HG02798 (cell line): Measurements from ENCODE around the gene ATP23.

Experiments used
- ATAC-seq: cut with Tn5 transposase; IDR thresholded peaks from one replicate; pipeline ENCODE4 v1.9.1; 2021; ENCODE audit warnings: mild to moderate bottlenecking; ENCODE audit not compliant: unreplicated experiment, poor library complexity

The ATP23 gene, protein sequence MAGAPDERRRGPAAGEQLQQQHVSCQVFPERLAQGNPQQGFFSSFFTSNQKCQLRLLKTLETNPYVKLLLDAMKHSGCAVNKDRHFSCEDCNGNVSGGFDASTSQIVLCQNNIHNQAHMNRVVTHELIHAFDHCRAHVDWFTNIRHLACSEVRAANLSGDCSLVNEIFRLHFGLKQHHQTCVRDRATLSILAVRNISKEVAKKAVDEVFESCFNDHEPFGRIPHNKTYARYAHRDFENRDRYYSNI

DNA sequence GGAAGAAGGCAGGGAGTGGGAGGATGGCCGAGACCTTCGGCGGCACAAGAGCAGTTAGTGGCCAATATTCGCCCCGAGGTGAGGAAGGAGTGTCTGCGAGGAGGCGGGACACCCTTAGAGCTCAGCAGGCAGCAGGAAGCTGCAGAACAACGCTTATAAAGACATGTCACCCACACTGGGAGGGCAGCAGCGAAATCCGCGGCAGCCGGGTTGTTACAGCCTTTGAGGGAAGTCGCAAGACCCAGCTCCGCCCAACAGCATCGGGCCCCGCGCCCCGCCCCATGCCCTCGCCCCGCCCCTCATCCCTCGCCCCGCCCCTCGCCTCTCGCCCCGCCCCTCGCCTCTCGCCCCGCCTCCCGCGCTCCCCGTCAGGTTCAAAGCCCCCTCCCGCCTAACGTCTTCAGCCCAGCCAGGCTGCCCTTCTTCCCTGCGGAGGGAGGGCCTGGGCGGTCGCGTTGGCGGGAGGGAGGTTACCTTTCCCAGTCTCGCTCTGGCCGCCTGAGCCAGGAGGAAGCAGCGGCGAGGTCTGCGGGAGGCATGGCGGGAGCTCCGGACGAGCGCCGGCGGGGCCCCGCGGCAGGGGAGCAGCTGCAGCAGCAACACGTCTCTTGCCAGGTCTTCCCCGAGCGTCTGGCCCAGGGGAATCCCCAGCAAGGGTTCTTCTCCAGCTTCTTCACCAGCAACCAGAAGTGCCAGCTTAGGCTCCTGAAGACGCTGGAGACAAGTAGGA, at the start of gene ATP23:
Gene ATP23 (plus strand): TSS at position 403 of the 730 bp plus-strand sequence. CDS start 135 bp downstream, at position 538.
- ATAC-seq = peak; percentile 84

DNA sequence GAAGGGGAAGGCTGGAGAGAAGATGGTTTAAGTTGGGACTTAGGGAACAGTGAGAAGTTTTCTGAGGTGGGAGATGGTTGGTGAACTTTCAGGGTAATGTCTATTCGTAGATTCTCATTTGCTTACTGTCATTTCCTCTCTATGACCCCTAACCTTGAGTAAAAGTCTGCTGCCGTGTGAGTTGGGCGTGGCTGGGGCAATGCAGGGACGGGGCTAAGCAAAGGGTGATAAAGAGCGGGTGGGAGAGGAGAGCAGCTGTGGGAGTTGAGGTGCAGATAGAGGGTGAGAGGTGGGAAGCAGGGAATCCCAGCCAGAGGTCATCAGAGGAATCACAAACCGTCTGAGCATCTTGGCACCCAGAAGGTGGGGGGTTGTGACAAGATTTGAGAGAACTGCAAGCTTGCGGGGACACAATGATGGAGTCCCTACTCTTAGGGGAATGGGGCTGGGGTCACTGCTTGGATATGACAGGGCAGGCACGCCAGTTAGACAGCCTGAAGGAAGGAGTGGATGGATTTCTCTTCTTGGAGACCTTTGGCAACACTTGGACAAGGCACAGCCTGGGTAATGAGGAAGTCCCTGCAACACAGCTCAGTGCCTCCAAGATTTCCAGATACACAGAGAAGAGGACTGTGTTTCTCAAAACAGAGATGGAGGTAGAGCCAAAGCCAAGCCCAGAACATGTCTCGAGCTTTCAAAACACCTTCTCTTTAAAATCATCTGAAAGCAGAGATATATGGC, 49.0 kb upstream of the ATP23 start:
- ATAC-seq = no peak

DNA sequence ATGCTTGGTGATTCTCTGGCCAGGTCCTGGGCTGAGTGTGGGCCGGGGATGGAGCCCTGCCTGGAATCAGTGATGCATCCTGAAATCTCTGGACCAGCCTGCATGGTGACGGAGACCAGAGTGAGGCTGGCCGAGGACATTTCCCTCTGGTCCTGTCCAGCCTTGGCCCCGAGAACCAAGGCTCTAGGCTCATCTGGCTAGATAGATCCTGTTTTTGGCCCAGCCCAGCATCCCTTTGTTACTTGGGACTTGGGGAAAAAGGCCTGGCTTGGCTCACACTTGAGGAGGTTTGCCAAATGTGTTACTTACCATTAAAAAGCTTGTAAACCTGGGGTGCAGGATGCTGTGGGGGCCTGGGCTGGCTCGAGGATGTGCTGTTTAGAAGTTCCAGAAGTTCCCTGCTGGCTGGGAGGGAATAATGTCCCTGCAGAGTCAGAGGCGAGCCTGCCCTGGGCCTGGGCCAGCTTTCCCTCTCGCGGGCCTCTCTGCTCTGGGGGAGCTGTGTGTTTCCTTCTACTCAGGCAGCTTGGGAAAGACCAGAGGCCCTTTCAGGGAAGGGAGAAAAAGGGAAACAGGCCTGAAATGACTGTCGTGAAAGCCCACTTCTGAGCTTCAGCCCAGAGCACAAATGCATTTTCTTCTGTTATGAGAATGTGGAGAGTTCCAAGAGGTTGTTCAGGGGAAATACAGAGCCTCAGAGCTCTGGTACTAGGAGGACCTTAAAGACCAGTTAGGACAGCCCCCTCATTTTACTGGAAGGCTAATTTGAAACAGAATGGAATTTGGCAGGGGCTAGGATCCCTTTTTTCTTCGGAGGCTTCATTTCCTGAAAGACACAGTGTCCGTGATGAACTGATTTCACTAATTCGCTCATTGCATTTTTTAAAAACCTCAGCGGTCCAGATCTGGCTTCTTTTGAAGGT, 47.7 kb upstream of the ATP23 start:
- no peak for ATAC-seq

DNA sequence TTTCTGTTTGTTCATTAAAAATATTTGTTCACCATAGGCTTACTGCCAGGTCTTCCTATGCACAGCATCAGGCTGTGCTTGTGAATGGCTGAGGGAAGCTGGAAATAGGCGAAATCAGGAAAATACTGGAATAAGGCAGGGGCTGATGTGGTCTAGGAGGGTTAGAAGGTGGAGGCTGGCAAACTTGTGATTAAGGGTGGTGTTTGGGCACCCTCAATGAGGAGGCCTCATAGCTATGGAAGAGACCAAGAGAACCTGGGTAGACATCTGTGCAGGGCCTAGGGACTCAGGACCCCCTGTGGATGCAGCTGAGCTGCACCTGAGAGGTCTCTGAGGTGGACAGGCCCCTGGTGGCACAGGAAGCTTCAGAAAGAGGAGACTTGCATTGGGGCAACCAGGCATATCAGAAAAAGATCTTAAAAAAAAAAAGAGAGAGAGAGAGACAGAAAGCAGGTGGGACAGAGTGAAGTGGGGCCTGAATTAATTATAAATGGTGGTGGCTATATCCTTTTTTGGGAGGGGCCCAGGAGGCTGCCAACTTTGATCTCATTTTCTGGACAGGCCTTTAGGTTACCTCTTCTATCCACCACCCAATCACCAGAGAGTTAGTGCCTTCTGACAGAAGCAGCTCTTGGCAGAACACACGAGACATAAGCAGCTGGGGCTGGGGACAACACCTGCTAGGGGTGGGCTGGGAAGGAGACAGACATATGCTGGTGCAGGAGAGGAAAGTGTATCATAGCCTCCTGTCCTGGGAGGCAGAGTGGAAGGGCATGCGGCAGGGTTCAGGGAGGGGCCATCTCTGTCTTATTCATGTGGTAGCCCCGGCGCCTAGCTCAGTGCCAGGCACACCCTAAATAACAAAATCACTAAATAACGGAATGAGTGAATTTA, 46.7 kb upstream of the ATP23 start:
- no peak for ATAC-seq

DNA sequence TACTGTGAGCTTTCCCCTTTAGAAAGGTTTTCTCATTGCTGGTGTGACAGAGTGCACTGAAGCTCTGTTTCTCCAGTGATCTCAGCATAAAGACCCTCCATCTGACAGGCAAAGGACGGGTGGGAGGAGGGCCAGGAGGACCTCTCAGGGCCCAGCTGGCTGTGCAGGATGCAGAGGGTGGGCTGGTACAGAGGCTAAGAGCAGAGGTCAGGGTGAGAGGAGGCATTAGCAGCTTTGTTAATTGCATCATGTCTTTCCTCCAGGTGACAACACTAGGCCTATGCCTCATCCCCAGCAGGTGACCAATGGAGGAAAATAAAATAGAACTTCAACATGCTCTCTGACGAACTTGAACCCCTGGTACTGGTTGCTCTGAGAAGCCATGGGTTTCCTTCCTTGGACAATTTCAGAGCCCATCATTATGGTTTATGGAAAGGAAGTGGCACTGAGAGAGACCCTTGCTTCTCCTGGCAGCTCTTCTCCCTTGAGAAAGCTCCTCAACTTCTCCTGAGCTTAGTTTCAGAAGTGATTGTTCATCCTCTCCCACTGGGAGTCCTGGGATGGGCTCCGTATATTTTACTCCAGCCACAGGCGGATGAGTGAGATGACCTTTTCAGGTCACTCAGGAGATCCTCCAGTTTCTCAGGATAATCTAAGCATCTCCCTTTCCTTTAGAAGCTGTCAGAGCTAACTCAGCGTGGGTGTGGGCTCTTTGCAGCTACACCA, 45.8 kb upstream of the ATP23 start:
- ATAC-seq = no peak

DNA sequence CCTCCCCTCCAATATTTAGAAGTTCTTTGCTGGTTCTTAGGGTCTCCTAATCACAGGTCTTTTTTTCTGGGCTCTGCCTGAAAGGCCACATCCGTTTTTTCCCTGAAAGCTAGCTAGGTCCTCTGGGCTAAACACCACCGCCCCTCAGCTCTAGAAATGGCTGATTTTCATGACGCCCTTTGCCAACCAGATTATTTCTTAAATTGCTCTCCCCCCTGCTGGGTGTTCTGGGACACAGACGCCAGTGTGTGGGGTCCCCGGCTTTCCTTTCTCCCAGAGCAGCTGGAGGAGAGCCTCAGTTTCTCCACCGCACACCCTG, 45.3 kb upstream of the ATP23 start:
- no peak for ATAC-seq

DNA sequence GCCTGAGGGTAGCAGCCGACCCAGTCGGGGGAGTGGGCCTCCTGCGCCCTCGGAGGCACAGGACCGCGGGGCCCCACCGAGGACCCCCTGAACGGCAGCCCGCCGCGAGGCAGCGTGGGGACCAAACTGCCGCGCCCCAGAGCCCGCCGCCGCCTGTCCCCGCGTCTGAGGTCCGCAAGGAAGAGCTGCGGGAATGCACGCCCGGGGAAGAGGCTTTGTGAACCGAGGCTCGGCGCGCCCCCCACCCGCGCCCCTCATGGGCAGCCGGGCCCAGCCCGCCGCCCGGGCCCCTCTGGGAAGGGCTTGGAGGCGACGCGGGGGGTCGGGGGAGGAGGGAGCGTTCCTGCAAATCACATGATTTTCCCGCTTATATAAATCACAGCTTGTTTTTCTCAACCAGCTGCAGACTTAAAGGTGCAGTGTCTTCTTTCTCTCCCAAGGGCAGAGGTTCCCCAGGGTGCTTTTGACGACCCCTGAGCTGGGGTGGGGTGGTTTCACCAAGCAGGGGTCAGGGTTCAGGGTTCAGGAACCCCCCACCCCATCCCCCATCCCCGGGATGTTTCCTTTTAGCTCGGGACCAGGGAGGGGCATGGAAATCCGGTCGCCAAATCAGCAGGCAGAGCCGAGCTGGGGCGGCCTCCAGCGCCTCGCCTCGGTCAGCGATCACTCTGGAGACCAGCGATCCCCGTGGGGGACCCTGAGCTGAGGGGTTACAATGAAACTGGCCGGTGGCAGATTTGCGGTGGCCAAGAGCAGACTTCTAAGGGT, 44.7 kb upstream of the ATP23 start:
- ATAC-seq = no peak

DNA sequence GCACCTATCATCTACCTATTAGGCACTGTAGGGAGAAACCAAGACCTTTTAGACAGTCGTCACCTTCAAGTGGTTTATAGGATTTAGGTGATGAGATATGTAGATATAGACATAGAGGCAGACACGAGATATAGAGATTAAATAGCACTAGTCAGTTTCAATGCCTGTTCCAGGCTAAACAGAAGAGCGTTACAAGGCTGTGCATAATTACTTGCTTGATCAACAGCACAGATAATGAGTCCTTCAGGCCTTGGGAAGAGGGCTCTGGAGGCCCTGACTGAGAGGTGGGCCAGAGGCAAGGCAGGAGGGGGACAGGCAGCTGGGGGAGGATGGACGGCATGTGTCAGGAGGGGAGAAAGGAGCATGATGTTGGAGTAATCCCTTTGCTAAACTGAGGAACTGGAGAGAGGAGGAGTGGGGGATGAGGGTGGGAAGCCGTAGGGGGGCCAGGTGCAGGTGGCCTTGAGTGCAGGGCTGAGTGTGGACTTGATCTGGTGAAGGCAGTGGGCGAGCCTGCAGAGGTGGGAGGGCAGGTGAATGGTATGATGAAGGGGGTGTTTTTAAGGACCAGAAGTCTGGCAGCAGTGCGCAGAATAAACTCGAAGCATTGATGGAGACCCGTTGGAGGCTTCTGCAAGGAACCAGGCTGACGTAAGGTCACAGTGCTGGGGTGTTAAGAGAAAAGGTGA, 43.9 kb upstream of the ATP23 start:
- ATAC-seq = no peak

DNA sequence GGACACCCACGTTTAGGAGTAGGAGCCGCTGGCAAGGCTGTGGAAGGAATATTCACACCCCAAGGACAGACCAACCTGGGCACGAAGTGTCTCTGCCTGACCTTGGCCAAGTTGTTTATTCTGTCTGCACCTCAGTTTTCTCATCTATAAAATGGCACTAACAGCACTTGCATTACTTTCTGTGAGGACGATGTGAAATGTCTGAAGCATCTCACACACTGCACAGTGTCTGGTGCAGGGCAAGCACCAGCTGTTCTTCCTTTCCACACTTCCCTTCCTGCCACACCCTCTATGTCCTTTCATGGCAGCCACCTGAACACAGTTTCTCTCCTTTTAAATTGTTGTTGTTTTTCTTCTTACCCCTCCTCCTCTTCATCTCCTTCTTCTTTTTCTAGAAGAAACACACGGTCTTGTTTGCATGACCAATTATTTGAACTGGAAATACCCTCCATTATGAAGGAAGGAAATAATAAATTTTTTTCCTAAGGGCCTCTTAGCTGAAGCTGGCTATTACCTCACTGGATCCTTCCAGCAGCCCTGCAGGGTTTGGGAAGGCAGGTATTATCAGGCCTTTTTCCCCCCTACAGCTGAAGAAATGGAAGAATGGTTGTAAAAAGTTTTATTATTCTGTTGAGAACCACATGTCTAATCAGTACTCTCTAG, 42.9 kb upstream of the ATP23 start:
- peak; percentile 32 for ATAC-seq

DNA sequence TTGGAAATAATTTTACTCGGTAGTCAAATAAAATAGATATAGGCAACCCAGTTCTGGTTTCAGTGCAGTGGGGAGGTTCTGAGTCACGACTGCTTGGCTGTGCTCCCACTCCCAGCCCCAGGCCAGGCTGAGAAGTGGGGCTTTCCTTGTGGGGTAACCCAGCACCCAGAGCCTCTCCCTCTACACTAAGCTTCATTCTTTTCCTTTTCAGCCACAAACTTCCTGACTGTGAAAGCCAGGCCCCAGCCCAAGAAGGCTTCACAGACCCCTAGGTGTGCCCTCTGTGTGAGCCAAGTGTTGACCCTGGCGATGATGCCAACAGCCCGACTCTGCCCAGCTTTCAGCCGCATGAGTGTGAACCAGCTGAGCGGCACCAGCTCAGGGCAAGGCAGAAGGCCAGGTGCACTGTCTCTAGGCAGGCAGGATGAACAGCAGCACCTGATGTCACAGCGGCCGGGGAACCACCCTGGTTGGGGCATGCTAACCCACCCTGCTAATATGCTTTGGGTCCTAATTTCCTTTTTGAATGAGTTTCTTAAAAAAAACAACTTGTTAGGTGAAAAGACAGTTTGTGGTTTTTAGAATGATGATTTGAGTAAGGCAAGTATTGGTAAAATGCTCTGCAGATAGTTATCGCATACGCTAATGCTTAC, 42.2 kb upstream of the ATP23 start:
- peak; percentile 87 for ATAC-seq

DNA sequence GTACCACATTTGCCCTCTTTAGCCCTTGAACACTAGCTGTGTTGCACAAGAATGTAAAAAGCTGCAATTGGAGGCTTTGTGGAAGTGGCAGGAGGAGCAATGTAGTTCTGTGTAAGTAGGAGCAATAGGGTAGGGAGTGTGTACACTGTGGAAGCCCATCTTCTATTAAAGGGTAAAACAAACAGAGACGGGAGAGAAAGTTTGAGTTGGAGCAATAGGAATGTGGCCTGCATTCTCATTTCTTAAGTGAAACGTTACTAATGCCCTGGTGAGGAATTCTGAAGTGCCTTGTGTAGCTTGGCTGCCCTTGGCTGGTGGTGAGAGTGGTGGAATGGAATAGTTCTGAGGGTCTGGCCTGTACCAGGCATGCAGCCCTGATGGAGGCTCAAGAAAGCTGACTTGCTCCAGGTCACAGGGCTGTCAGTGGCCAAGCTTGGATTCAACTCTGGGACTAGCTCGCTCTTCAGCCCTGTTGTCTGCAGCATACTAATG, 38.8 kb upstream of the ATP23 start:
- ATAC-seq = no peak

DNA sequence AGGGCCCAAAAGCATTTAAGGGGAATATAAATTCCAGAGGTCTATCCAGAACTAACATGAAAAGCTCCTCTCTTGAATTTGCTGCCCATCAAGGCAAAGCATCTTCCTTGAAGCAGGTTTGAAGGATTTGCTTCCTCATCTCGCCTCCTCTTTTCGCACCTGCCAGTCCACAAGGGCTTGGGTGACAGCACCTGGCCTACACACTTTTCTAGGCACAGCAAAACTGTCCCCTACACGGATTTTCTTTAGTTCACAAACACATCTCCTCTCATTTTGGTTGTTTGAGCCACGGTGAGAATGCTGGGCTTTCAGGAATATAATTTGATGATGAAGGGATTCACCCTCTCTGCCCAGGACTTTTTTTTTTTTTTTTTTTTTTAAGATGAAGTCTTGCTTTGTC, 36.9 kb upstream of the ATP23 start:
- no peak for ATAC-seq

DNA sequence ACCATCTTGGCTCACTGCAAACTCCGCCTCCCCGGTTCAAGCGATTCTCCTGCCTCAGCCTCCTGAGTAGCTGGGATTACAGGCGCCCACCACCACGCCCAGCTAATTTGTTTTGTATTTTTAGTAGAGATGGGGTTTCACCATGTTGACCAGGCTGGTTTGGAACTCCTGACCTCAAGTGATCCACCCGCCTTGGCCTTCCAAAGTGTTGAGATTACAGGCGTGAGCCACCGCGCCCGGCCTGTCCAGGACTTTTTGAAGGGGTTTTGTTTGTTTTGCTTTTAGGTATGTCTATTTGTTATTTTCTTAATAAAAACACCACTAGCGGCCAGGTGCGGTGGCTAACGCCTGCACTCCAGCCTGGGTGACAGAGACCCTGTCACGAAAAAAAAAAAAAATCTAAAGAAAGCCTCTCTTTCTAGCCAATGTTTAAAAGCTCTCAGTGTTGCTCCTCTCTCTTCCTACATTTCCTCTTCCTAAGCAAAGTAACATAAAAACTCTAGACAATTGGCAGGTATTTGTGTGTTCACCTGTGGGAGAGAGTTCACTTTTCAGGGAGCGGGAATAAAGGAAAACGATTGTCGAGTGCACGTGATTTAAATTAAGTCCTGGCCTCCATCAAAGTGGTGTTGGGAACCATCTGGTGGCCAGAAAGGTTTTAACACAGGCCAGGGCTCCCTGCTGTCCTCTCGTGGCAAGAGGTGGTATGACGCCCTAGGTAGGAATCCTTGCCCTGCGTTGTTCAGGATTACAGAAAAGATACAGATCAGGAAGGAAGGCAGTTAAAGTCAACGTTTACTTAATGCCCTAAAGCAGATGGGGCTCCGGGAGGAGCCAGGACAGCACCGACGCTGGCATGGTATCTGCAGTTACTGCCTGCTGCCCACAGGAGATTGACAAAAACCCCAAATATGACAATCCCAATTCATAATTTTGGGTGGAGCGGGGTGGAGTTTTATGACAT, 36.2 kb upstream of the ATP23 start:
- peak; percentile 94 for ATAC-seq

DNA sequence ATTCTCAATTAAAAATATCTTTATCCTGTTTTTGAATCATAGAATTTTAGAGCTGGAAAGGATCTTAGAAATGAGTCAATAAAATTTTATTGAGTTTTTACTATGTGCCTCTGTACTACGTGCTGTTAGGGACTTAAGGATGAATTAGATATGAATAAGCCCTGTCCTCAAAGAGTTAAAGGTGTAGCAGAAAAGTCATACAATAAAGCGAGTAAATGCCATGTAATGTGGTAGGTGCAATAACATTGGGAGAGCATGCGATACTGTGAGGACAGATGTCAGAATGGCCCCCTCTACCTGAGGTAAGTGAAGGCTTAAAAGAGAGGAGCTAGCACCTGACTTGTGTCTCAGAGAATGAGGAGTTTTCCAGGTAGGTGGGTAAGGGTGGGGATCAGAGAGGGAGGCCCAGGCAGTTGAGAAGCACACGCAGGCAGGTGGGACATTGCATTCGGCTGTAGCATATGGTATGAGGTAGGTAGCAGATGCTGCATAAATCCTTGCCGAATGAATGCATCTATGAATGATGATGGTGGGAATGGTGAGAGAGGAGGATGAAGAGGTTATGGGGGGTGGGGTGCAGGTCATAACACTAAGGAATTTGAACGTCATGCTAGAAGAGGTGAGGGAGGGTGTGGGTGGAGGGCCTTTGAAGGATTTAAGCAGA, 35.4 kb upstream of the ATP23 start:
- ATAC-seq = no peak

DNA sequence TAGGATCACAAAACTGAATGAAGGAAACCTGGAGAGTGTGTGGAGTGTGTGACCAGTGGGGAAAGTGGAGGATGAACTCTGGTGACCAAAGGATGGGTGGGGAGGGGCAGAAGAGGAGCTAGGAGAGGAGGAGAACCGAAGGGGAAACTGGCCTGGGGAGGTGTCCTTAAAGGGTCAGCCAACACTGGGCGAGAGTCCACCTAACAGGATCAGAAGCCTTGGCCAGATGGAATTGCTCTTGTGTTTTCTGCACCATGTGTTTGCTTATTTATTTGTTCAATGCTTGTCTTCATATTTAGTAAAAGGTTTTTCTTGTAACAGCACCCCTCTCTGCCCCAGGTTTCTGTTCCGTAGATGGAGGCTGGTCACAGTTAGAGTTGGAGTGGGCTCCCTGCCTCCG, 34.5 kb upstream of the ATP23 start:
- ATAC-seq = no peak
